ENCODE results near the gene OFD1. TPM values are rescaled to one million over a fixed set of nuclear protein-coding genes. Genes with fewer than 3 reads are reported as not detected.

The OFD1 gene
- total and polyA plus RNA-seq, 2 donors (not counting 3 experiments of a cell fraction or from before 2014, with no cell fraction given) = 4.7 to 12.0 TPM

- dilution Hi-C loops (cut with MboI; ENCODE audit: extremely low pct_ligation_motif_present, low sequenced_read_pairs) (no loop called here), intact Hi-C loops (cut with micrococcal nuclease) (no loop called here)
- Histone ChIP-seq H3K9me1 (replicated peaks; ENCODE audit: control insufficient read depth, extremely low read depth, insufficient read depth, low read length) (no peaks in the 10 kb centered on the region), H3K9ac (replicated peaks; ENCODE audit: extremely low read depth, insufficient read depth, low read length) (no peak overlapping the region), H3K27me3 (ENCODE audit: control insufficient read depth in 2 of 2, insufficient read depth in 2 of 2, low read length in 2 of 2) (no peaks in the 10 kb centered on the region), H3K27ac (ENCODE audit: insufficient read depth, low read depth, low read length) (no peak overlapping the region), H3K79me2 (ENCODE audit: control insufficient read depth, insufficient read depth, low read length) (peaks cover 64% of the 10 kb centered on the region), H3K9me3 (replicated peaks; ENCODE audit: control insufficient read depth, insufficient read depth, low read length) (no peaks in the 10 kb centered on the region), H3K4me2 (ENCODE audit: insufficient read depth, low read length) (peak overlapping the region; percentile 17), H4K20me1 (replicated peaks; ENCODE audit: control insufficient read depth, extremely low read depth, insufficient read depth, low read length) (peaks cover 3% of the 10 kb centered on the region), H3K4me3 (replicated peaks in 1 of 3; ENCODE audit: insufficient read depth in 1 of 3, low read depth in 1 of 3, low read length in 3 of 3) (no peak overlapping the region), H3K36me3 (ENCODE audit: control insufficient read depth in 2 of 2, extremely low read depth in 1 of 2, insufficient read depth in 2 of 2, low read length in 2 of 2) (no peaks in the 10 kb centered on the region), H3K4me1 (ENCODE audit: control insufficient read depth, extremely low read depth, insufficient read depth, low read length) (peaks cover 17% of the 10 kb centered on the region), H2AFZ (ENCODE audit: low read depth, low read length) (no peak overlapping the region)
- peak; percentile 69 for FAIRE-seq
- ChIA-PET CTCF (interaction anchor here (0.8 kb wide), 1 partner anchor 751 kb away, joined by 3 read pairs; no protein-coding TSS in a partner anchor), POLR2A (no interaction called here)
- BruUV-seq (replicated peaks) = no TSS peak
- TF ChIP-seq GATA2 (IDR thresholded peaks at IDR 0.05; ENCODE audit: insufficient read depth, insufficient read length, low read depth, low read length) (no peak), MYC (IDR thresholded peaks at IDR 0.05; ENCODE audit: low read depth, low read length) (no peak), POLR2AphosphoS5 (IDR thresholded peaks at IDR 0.05; ENCODE audit: insufficient read depth, low read depth, low read length) (no peak), MAX (IDR thresholded peaks at IDR 0.05; ENCODE audit: insufficient read depth, insufficient read length) (no peak), JUN (IDR thresholded peaks at IDR 0.05; ENCODE audit: borderline replicate concordance, insufficient read depth, insufficient read length, low read depth) (no peak), EZH2 (IDR thresholded peaks at IDR 0.05; ENCODE audit: borderline replicate concordance, low read depth, low read length, severe bottlenecking) (no peak), CTCF (IDR thresholded peaks at IDR 0.05; ENCODE audit: extremely low read depth in 1 of 2, insufficient read depth in 1 of 2, low read depth in 1 of 2, low read length in 2 of 2) (no peak), POLR2A (IDR thresholded peaks at IDR 0.05; ENCODE audit: low read depth, low read length) (no peak), FOS (IDR thresholded peaks at IDR 0.05; ENCODE audit: borderline replicate concordance, insufficient read depth, low read length) (no peak)
- no peak for DNase-seq (ENCODE audit: low read depth, low spot score)
These were observed 36.1 kb upstream of the OFD1 start for GRCh38 chrX:13698432-13698831.
